HG02610 (cell line): ENCODE measurements around the gene FKBP9.
"Not testable (repeated sequence)": the region's sequence is repeated elsewhere in the genome, so short reads cannot be mapped to it uniquely, and the experiment has no call there.

Experiments
- ATAC-seq: cut with Tn5 transposase; IDR thresholded peaks from one replicate; pipeline ENCODE4 v1.9.1; 2021; ENCODE audit warnings: mild to moderate bottlenecking, moderate library complexity; ENCODE audit not compliant: unreplicated experiment

FKBP9 gene, protein sequence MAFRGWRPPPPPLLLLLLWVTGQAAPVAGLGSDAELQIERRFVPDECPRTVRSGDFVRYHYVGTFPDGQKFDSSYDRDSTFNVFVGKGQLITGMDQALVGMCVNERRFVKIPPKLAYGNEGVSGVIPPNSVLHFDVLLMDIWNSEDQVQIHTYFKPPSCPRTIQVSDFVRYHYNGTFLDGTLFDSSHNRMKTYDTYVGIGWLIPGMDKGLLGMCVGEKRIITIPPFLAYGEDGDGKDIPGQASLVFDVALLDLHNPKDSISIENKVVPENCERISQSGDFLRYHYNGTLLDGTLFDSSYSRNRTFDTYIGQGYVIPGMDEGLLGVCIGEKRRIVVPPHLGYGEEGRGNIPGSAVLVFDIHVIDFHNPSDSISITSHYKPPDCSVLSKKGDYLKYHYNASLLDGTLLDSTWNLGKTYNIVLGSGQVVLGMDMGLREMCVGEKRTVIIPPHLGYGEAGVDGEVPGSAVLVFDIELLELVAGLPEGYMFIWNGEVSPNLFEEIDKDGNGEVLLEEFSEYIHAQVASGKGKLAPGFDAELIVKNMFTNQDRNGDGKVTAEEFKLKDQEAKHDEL

DNA sequence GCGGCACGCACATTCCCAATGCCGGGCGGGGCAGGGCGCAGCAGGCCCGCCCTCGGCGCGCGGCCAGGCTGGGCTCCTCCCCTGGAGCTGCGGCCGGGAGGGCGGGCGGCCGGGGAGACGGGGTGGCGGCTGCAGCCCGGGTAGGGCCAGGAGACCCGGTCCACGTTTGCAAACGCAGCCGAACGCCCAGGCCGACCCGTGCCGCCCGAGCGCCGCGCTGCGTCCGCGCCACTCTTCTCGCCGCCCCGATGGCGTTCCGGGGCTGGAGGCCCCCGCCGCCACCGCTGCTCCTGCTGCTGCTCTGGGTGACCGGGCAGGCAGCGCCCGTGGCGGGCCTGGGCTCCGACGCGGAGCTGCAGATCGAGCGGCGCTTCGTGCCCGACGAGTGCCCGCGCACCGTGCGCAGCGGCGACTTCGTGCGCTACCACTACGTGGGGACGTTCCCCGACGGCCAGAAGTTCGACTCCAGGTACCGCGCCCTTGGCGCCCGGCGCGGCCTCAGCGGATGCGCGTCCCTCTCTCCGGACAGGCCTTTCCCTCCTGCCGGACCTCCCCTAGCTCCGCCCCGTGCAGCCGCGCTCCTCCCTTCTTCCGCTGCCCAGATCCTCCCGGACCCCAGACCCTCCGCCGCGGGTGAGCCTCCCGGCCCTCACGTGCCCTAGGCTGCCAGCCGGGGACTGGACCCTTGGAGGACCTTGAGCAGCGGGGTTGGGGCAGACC, at the start of gene FKBP9:
Gene FKBP9 (plus strand): TSS at position 115 of the 720 bp plus-strand sequence. CDS start 134 bp downstream, at position 249.
- peak; percentile 86 for ATAC-seq

- no peak for ATAC-seq
These were observed 47.0 kb upstream of the FKBP9 start for GRCh38 chr7:32910195-32910594.

GRCh38 chr7:32914184-32914583, 43.1 kb upstream of the FKBP9 start:
- no peak for ATAC-seq

- ATAC-seq: no peak
These were observed 42.2 kb upstream of the FKBP9 start for GRCh38 chr7:32915041-32915536.

DNA sequence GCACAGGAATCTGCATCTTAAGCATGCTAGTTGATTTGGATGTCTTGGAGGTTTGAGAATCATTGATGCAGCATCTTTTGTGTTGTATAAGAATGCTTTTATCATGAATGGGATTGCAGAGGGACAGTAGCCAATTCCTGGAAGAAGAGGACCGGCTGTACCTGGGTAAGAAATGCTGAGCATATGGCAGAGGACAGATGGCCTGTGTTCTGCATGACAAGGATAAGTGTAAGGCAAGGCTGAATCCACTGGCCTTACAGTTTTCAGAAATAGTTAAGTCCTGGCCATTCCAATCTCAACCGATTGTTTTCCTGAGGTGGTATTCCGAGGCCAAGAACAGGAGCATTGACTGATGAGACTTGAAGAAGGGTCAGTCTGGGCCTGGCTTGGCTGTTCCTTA, 41.2 kb upstream of the FKBP9 start:
- ATAC-seq: no peak

GRCh38 chr7:32916994-32917393, 40.2 kb upstream of the FKBP9 start:
- ATAC-seq: not testable (repeated sequence)

DNA sequence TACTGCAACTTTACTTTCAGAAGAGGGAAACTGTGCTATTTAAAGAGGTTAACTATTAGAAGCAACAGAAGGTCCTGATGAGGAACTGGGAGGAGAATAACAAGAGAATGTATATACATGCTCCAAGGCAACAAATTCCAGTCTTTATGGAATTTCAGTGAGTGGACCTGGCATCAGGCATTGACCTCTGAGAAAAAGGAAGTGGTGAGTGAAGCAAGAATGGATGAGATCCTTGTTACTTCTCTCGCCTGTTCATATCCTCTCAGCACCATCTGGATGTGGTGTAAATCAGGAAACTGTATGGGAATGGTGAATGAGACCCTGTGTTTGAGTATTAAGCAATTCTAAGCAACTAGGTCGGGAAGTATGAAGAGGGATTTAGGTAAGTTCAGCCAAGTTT, 35.3 kb upstream of the FKBP9 start:
- ATAC-seq: no peak

DNA sequence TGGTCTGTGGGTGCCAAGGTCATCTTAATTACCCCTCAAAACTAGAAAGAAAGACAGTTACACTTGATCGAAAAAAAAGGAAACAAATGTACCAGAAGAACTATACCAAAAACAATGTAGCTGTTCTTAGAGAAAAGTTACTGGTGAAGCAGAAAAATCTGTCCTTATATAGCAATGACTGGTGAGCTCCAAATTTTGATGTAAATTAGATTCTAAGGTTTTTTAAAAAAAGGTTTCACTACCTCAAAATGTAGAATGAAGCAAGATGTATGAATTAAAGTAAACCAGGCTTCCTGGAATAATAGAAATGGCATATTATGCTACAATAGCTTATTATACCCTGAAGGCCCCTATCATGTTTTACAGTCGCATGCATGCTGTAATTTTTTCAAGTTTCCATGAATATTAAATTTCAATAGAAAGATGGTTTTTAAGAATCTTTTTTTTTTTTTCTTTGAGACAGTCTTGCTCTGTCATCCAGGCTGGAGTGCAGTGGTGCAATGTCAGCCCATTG, 28.4 kb upstream of the FKBP9 start:
- ATAC-seq: no peak

DNA sequence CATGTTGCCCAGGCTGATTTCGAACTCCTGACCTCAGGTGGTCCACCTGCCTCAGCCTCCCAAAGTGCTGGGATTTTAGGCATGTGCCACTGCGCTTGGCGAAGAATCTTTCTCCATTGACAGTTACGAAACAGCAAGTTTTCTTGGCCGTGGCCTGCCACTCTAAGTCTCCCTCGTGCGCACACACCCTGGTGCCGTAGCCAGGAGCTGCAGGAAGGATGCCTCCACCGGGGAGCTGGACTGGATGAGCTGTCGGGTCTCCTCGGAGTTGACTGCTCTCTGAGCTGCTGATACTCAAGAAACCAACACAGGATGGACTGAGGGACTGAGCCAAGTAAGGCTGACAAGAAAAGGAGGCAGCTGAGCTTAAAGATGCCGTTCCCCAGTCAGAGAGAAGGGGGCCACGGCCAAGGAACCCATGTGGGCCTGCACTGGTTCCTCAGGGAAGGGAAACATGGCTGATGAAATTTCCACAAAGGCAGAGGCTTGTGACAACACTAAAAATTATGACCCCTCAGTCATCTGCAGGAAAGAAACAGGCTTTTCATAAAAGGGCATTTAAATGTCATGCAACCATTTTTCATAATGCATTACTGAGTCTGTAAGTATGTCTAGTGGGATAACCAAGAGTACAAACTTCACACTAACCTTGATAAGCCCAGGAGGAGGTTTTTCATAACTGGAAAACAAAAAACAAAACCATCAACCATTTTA, 27.7 kb upstream of the FKBP9 start:
- ATAC-seq: no peak

GRCh38 chr7:32930378-32930777, 26.9 kb upstream of the FKBP9 start:
- no peak for ATAC-seq

GRCh38 chr7:32935558-32935957, 21.7 kb upstream of the FKBP9 start:
- no peak for ATAC-seq

- no peak for ATAC-seq
These were observed 20.6 kb upstream of the FKBP9 start for GRCh38 chr7:32936689-32937088.

- no peak for ATAC-seq
These were observed 19.7 kb upstream of the FKBP9 start for GRCh38 chr7:32937344-32938174.

GRCh38 chr7:32941181-32941580, 16.1 kb upstream of the FKBP9 start:
- no peak for ATAC-seq

DNA sequence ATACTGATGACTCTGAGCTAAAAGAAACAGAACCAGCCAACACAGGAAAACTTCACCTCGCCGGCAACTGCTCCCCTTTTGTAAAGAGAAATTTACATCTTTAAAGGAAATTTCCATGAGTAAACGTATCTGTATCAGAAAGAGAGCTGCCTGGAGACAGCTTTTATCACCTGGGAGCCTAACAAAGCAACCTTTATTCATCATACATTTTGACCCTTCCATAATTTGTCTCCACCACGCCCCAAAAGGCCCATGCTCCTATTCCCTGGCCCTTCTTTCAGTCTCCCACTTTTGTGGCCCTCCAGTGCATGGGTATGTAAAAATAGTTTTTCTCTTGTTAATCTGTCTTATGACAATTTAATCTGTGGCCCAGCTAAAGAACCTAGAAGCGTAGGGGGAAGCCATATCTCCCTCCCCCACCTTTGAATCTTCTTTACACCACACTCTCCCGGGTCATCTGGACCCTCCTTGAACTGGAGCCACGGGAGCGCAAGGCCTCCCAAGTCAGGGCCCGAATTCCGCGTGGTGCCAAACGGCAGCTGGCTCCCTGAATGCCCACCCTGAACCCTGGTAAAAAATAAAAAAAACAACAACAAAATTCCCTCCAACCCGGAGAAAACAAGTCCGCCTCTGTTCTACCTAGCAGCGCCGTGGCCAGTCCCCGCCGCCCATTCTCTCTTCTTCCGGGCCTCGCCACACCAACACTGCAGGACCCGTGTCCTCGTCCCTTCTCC, 15.4 kb upstream of the FKBP9 start:
- ATAC-seq: peak; percentile 40

- peak; percentile 83 for ATAC-seq
These were observed 14.6 kb upstream of the FKBP9 start for GRCh38 chr7:32942415-32943251.

- ATAC-seq: no peak
These were observed 13.8 kb upstream of the FKBP9 start for GRCh38 chr7:32943252-32944030.
